HUDEP-2 (cell line): Measurements from ENCODE around the gene MIB2.
"Not testable (repeated sequence)": the region's sequence is repeated elsewhere in the genome, so short reads cannot be mapped to it uniquely, and the experiment has no call there.

ENCODE experiments used
- DNase-seq, 76 experiments: peaks; one replicate each; lab custom pipeline; 2025; ENCODE audit not compliant: unreplicated experiment in 76 of 76; lab: John Stamatoyannopoulos, UW

The MIB2 gene

DNA sequence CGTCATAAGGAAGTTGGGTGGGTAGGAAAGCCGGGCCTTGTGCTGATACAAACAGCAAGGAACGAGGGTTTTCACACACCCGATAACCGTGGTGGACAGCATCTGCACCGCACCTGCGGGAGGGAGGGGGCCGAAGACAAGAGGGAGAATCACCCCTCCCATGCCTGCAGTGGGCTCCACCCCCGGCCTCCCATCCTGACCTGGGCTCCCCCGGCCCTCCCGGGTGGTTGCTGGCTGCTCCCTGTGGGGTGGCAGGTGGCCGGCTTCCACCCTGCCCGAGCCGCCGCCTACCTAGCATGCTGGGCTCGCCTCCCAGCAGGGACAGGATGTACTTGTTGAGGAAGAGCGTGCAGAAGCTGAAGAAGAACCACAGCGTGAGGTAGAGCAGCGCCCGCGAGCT is 60.8 kb downstream of the MIB2 start:
- DNase-seq: not testable (repeated sequence)

DNA sequence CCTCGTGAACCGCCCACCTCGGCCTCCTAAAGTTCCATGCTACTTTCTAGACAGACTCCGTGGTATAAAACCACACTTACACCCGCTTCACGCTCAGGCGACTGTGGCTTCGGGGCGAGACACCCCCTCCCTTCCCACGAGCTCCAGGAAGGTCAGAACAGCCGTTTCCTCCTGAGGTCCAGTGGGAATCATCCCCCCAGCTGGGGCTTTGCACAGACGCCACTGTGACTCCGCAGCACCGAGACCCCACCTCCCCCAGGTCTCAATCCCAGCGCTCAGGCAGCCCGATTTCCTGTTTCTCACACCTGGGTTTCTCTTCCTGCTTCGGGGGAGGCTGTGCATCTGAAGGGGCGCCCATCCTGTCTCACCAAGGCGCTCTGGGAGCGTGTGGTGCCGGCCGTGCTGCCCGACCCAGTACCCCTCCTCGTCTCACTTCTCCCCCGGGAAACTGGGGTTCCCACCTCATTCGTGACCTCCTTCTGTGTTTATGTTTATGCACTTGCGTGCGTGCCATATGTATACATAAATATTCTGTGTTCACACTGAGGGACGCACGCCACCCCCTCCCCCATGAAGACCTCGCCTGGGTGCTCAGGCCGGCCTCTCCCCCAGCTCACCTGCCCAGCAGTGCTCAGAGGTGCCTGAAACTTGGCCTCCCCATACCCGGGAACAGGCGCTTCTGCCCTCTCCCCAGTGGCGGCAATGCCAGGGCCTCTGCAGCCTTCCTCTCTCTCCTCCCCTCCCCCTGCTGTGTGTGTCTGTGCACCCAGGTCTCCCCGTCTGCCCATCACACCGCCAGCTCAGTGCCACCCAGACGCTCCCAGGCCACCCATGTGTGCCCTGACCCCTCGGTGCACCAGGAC is 62.6 kb downstream of the MIB2 start:
- no peak for DNase-seq

DNA sequence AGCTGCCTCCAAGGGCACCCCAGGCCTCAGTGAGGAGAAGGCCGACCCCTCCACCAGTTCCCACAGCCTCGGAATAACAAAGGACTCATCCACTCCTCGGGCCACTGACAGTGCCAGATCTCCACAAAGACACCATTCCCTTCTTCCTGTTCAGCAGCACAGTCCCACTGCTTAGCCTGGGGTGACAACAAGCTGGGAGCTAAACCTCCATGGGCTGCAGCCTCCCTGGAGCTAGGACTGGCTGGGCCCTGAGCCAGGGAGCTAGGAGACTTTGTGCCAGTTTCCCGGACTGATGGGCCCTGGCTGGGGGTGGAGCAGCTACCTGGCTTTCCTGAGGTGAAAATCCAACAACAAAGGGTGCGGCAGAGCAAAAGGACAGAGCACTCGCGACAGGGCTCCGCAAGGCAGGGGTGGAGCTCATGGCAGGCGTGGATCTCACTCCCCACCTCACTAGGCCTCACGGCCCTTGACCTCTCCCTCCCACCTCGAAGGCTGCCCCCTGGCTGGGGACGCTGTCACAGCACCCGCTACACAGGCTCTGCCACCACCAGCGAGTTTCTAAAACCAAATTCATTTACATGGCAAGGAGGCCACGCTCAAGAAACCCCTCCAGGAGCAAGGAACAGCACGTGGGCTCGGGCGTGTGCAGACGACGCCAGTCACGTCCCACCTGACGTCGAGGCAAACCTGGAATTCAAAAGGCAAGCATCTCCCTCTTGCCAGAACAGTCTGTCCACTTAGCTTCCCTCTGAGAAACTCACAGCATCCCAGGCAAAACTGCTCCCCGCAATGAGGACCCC is 63.5 kb downstream of the MIB2 start:
- peak in 1 of 76 experiments; percentile 10 for DNase-seq
